Measurements from ENCODE around the gene TKTL1.

GRCh38 chrX:154350429-154351182 is 55.0 kb downstream of the TKTL1 start:
- no peak for TF ChIP-seq CTCF (IDR thresholded peaks at IDR 0.05; ENCODE audit: insufficient read depth, low read length, poor library complexity, severe bottlenecking)
- TF ChIP-seq EZH2phosphoT487 (conservative IDR thresholded peaks at IDR 0.05; ENCODE audit: low read length) = no peak
